NB4 (cell line): ENCODE data around the gene TMEM253.

Experiments used
- DNase-seq: peaks from one replicate; pipeline ENCODE4 v3.0.0; 2010; ENCODE audit warnings: low read depth
- H3K4me3 ChIP-seq: one replicate; pipeline ENCODE4 v1.5.1; 2011; ENCODE audit warnings: mild to moderate bottlenecking, low read depth, low read length, moderate library complexity
- CTCF ChIP-seq: IDR thresholded peaks from one replicate; pipeline ENCODE4 v1.5.1; 2012; ENCODE audit warnings: low read depth, low read length
- MYC ChIP-seq: IDR thresholded peaks from 2 replicates; pipeline ENCODE4 v1.6.1; 2011; ENCODE audit warnings: low read depth, low read length
- POLR2A ChIP-seq: IDR thresholded peaks from 2 replicates; pipeline ENCODE4 v1.6.1; 2011; ENCODE audit warnings: mild to moderate bottlenecking; ENCODE audit not compliant: insufficient read length; ENCODE audit errors: extremely low read depth
- TF ChIP-seq, protein P1 (sequence below): IDR thresholded peaks from 2 replicates; pipeline ENCODE4 v1.6.1; 2011; ENCODE audit warnings: low read depth, low read length

TMEM253 gene

GRCh38 chr14:21103411-21103709 is 2.5 kb downstream of the TMEM253 start:
- TF ChIP-seq MYC: 0 out of 2 replicates have a peak, but pooled peaks have one; percentile 69
- TF ChIP-seq POLR2A: no peak
- DNase-seq: no peak
- H3K4me3 ChIP-seq: peak overlapping the region; percentile 42

- H3K4me3 ChIP-seq: peak overlapping the region; percentile 86
- DNase-seq: peak; percentile 96
- TF ChIP-seq CTCF: peak; percentile 51
- no peak; the same call in none of the 2 replicates for TF ChIP-seq MYC
- TF ChIP-seq, protein P1, sequence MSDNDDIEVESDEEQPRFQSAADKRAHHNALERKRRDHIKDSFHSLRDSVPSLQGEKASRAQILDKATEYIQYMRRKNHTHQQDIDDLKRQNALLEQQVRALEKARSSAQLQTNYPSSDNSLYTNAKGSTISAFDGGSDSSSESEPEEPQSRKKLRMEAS: peak; percentile 53
- peak; percentile 76 for TF ChIP-seq POLR2A
Measured at GRCh38 chr14:21103710-21104447, 3.0 kb downstream of the TMEM253 start.

- DNase-seq: peak; percentile 85
- TF ChIP-seq MYC (no peak), CTCF (peak; percentile 85), POLR2A (no peak)
- TF ChIP-seq, protein P1: no peak
- H3K4me3 ChIP-seq: peak overlapping the region; percentile 86
Measured at GRCh38 chr14:21104448-21105060, 3.7 kb downstream of the TMEM253 start.

- no peak for DNase-seq
- TF ChIP-seq POLR2A (no peak), MYC (no peak)
- TF ChIP-seq, protein P1: no peak
- peak overlapping the region; percentile 86 for H3K4me3 ChIP-seq
Measured at GRCh38 chr14:21105095-21105494, 4.2 kb downstream of the TMEM253 start.

DNA sequence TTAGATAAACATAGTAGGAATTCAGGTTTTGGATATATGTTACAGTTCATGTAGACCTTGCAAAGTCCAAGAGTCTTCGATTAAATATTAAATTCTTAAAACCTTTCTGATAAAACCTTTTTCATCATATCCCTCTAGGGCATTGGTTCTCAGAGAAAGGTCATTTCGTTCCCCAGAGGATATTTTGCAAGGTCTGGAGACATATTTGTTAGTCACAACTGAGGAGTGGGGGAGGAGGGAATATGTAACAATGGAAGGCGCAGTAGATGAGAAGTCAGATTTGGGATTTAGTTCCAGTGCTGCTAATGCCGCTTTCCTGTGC is 5.3 kb downstream of the TMEM253 start:
- H3K4me3 ChIP-seq: no peak overlapping the region
- DNase-seq: peak; percentile 87
- no peak for TF ChIP-seq CTCF
- TF ChIP-seq, protein P1: no peak
- TF ChIP-seq MYC: no peak
- no peak for TF ChIP-seq POLR2A

GRCh38 chr14:21106498-21107282 is 5.8 kb downstream of the TMEM253 start:
- H3K4me3 ChIP-seq: peak overlapping the region; percentile 4
- TF ChIP-seq POLR2A (no peak), MYC (no peak), CTCF (peak; percentile 93)
- TF ChIP-seq, protein P1: no peak
- peak; percentile 87 for DNase-seq
